Natural killer cell (primary cell): ENCODE results near the gene NPFFR1. TPM values are rescaled to one million over a fixed set of nuclear protein-coding genes. Genes with fewer than 3 reads are reported as not detected.

Source experiments
- ATAC-seq, 3 donors: fragments of 150-1000 bp in 2 of 3; fragments of 200-7000 bp in 1 of 3; cut with Tn5 transposase; 1 replicate in 1 of 3; 2 replicates in 2 of 3; pipeline ENCODE4 v1.10.0; 2021; ENCODE audit warnings: mild to moderate bottlenecking in 2 of 3, moderate library complexity in 2 of 3
- DNase-seq, 2 donors: peaks; one replicate each; pipeline versions ENCODE4 v3.0.0 to v3.0.0-alpha.2; 2013 to 2021; ENCODE audit warnings: mixed read lengths in 1 of 2
- H3K27ac ChIP-seq: one replicate; pipeline ENCODE4 v1.5.1; 2013; ENCODE audit warnings: mild to moderate bottlenecking, low read length
- H3K27me3 ChIP-seq: one replicate; pipeline ENCODE4 v1.6.1; 2013; ENCODE audit warnings: low read length; ENCODE audit not compliant: control insufficient read depth, insufficient read depth
- H3K36me3 ChIP-seq: one replicate; pipeline ENCODE4 v1.6.1; 2013; ENCODE audit warnings: low read length; ENCODE audit not compliant: control insufficient read depth, insufficient read depth
- H3K4me1 ChIP-seq: one replicate; pipeline ENCODE4 v1.6.1; 2013; ENCODE audit warnings: low read length; ENCODE audit not compliant: control insufficient read depth, insufficient read depth
- H3K4me3 ChIP-seq: one replicate; pipeline ENCODE4 v1.5.1; 2013; ENCODE audit warnings: low read length
- H3K9me3 ChIP-seq: one replicate; pipeline ENCODE4 v1.6.1; 2013; ENCODE audit warnings: low read length; ENCODE audit not compliant: control insufficient read depth, insufficient read depth
- H3K27ac Mint-ChIP-seq, 2 donors: one replicate each; pipeline ENCODE4 v1.8.0; 2022; ENCODE audit warnings: mild to moderate bottlenecking in 2 of 2, mixed read lengths in 2 of 2, moderate library complexity in 1 of 2
- H3K27me3 Mint-ChIP-seq, 2 donors: one replicate each; pipeline ENCODE4 v1.8.0; 2022; ENCODE audit warnings: low read depth in 2 of 2, mixed read lengths in 2 of 2
- H3K36me3 Mint-ChIP-seq: one replicate; pipeline ENCODE4 v1.8.0; 2022; ENCODE audit warnings: mixed read lengths
- H3K4me1 Mint-ChIP-seq, 2 donors: one replicate each; pipeline ENCODE4 v1.8.0; 2022; ENCODE audit warnings: mixed read lengths in 2 of 2
- H3K4me3 Mint-ChIP-seq: one replicate; pipeline ENCODE4 v1.8.0; 2022; ENCODE audit warnings: mild to moderate bottlenecking, moderate library complexity, mixed read lengths
- H3K9me3 Mint-ChIP-seq, 2 donors: one replicate each; pipeline ENCODE4 v1.8.0; 2022; ENCODE audit warnings: mixed read lengths in 2 of 2
- CTCF ChIP-seq: fragments of 200-600 bp; IDR thresholded peaks from one replicate; pipeline ENCODE4 v1.8.0; 2022; ENCODE audit warnings: antibody characterized with exemption
- WGBS: methylation state at CpG from one replicate; pipeline ENCODE4 v1.1.7; 2013; ENCODE audit warnings: missing lambda C conversion rate; ENCODE audit not compliant: insufficient coverage; 5-methylcytosine and 5-hydroxymethylcytosine counted together
- intact Hi-C: fragments of 100-400 bp; cut with micrococcal nuclease; formaldehyde crosslinking; loops from one replicate; pipeline ENCODE4 v1.14.2; 2022
- total RNA-seq, 4 donors: library from RNA; stranded (reverse); fragments of 120-200 nt in 1 of 4; gene quantifications; one replicate each; pipeline versions ENCODE4 v1.2.3 to v1.2.4, GENCODE V29; 2013 to 2022

The NPFFR1 gene
- total RNA-seq, 3 donors from 2014 or later (not counting 1 experiment from before 2014, with no cell fraction given) = 0.05 TPM; not detected in 2

- TF ChIP-seq CTCF = no peak
- Histone ChIP-seq H3K9me3 (no peaks in the 10 kb centered on the region), H3K27me3 (no peaks in the 10 kb centered on the region), H3K36me3 (no peaks in the 10 kb centered on the region), H3K4me3 (no peak overlapping the region), H3K27ac (no peak overlapping the region), H3K4me1 (peaks cover 10% of the 10 kb centered on the region)
- Mint-ChIP-seq H3K9me3 (no peaks in the 10 kb centered on the region), H3K27ac (no peak overlapping the region), H3K36me3 (no peaks in the 10 kb centered on the region), H3K4me1 (no peaks in the 10 kb centered on the region), H3K27me3 (peaks cover 2 to 7% of the 10 kb centered on the region in 2 donors), H3K4me3 (no peak overlapping the region)
- intact Hi-C loops = no loop called here
- DNase-seq (no peak), ATAC-seq (no peak)
- 67% methylated on average over 1 of the region's 2 CpGs for WGBS
Observed at GRCh38 chr10:70303730-70304129, 19.9 kb upstream of the NPFFR1 start.

DNA sequence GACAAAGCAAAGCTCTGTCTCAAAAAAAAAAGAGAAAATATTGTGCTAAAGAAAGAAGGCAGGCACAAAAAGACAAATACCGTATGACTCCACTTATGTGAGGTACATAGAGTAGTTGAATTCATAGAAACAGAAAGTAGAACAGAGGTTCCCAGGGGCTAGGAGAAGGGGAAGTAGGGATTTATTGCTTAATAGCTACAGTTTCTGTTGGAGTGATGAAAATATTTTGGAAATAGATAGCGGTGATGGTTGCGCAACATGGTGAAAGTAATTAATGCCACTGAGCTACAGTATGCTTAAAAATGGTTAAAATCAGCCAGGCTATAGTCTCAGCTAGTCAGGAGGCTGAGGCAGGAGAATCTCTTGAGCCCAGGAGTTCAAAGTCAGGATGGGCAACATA lies 18.5 kb upstream of the NPFFR1 start:
- H3K27ac Mint-ChIP-seq = no peak overlapping the region
- no peak for DNase-seq

DNA sequence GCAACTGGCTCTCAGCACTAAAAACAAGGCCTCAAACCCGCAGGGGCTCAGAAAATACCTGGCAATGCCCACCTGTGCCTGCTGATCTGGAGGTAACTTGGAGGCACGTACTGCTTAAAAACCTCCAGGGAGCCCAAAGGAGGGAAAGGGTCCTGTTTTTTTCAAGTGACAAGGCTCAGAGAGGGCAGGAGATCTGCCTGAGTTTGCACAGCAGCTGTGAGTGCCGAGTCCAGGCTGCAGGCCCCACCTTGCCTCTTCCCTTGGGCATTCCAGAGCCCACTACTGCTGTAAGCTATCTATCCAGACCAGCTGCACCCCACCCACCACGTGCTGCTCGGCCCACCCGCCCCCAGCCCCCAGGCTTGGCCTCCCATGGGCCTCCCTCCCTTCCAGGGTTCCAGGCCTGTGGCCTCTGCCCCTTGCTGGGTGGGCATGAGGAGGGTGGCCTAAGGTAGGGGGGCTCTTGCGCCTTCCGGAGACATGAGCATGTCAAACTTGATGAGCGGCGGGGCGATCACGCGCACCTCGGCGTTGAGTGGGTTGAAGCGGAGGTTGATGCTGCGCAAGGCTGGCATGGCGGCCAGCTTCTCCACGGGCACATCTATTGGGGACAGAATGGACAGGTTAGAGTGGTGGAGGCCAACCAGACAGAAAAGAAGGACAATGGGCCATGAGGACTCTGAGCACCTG lies 17.2 kb upstream of the NPFFR1 start:
- Mint-ChIP-seq H3K36me3 (no peaks in the 10 kb centered on the region), H3K4me1 (peaks cover 0 to 4% of the 10 kb centered on the region in 2 donors), H3K4me3 (no peak overlapping the region), H3K9me3 (no peaks in the 10 kb centered on the region), H3K27me3 (no peaks in the 10 kb centered on the region), H3K27ac (no peak overlapping the region)
- Histone ChIP-seq H3K9me3 (no peaks in the 10 kb centered on the region), H3K27me3 (no peaks in the 10 kb centered on the region), H3K27ac (no peak overlapping the region), H3K4me1 (peaks cover 17% of the 10 kb centered on the region), H3K4me3 (no peak overlapping the region), H3K36me3 (no peaks in the 10 kb centered on the region)
- DNase-seq (no peak), ATAC-seq (no peak)
- 98% methylated on average over 13 of the region's 19 CpGs for WGBS
- intact Hi-C loops = no loop called here
- TF ChIP-seq CTCF = no peak

More for the DNA sequence above, 18.5 kb upstream of the NPFFR1 start:
- H3K36me3 ChIP-seq = no peaks in the 10 kb centered on the region
- H3K4me3 ChIP-seq = no peak overlapping the region
- no peaks in the 10 kb centered on the region for H3K36me3 Mint-ChIP-seq
- 56% methylated on average over 3 of the region's 3 CpGs for WGBS
- no peaks in the 10 kb centered on the region for H3K9me3 Mint-ChIP-seq
- no peaks in the 10 kb centered on the region for H3K4me1 Mint-ChIP-seq
- intact Hi-C loops = no loop called here
- H3K9me3 ChIP-seq = no peaks in the 10 kb centered on the region
- no peak overlapping the region for H3K4me3 Mint-ChIP-seq
- H3K27me3 Mint-ChIP-seq = peaks cover 0 to 7% of the 10 kb centered on the region in 2 donors
- peaks cover 10% of the 10 kb centered on the region for H3K4me1 ChIP-seq
- no peak for ATAC-seq
- H3K27ac ChIP-seq = no peak overlapping the region
- H3K27me3 ChIP-seq = no peaks in the 10 kb centered on the region
- no peak for TF ChIP-seq CTCF

DNA sequence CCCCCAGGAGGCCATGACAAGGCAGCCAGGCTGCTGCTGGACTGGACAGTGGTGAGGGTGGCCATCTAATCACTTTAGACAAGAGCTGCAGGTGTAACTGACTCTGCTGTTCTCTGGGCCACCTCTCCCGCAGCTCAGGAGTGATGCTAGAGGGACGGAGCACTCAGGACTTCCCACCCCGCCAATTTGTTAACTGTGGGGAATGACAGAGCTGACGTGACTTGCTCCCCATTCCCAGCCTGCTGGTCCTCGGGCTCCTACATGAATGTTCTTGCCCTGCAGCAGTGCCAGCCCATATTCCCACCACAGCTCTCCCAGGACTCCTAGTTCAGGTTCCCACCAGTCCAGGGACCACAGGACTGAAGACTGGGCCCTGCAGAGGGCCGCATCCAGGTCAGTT lies 16.7 kb upstream of the NPFFR1 start:
- H3K36me3 ChIP-seq = no peaks in the 10 kb centered on the region
- ATAC-seq (no peak), DNase-seq (no peak)
- Mint-ChIP-seq H3K4me3 (no peak overlapping the region), H3K4me1 (peaks cover 0 to 4% of the 10 kb centered on the region in 2 donors), H3K27ac (no peak overlapping the region), H3K27me3 (no peaks in the 10 kb centered on the region), H3K9me3 (no peaks in the 10 kb centered on the region), H3K36me3 (no peaks in the 10 kb centered on the region)
- H3K4me3 ChIP-seq = no peak overlapping the region
- 98% methylated on average over 6 of the region's 6 CpGs for WGBS
- H3K4me1 ChIP-seq = peaks cover 23% of the 10 kb centered on the region
- no peaks in the 10 kb centered on the region for H3K9me3 ChIP-seq
- intact Hi-C loops = no loop called here
- no peaks in the 10 kb centered on the region for H3K27me3 ChIP-seq
- no peak for TF ChIP-seq CTCF
- no peak overlapping the region for H3K27ac ChIP-seq
